Measurements from ENCODE around the gene IMMT.

The IMMT gene

GRCh38 chr2:86213056-86213455 is 17.8 kb upstream of the IMMT start:
- TF ChIP-seq, protein P1, sequence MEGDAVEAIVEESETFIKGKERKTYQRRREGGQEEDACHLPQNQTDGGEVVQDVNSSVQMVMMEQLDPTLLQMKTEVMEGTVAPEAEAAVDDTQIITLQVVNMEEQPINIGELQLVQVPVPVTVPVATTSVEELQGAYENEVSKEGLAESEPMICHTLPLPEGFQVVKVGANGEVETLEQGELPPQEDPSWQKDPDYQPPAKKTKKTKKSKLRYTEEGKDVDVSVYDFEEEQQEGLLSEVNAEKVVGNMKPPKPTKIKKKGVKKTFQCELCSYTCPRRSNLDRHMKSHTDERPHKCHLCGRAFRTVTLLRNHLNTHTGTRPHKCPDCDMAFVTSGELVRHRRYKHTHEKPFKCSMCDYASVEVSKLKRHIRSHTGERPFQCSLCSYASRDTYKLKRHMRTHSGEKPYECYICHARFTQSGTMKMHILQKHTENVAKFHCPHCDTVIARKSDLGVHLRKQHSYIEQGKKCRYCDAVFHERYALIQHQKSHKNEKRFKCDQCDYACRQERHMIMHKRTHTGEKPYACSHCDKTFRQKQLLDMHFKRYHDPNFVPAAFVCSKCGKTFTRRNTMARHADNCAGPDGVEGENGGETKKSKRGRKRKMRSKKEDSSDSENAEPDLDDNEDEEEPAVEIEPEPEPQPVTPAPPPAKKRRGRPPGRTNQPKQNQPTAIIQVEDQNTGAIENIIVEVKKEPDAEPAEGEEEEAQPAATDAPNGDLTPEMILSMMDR (IDR thresholded peaks at IDR 0.05; ENCODE audit: insufficient read depth, low read length, poor library complexity, severe bottlenecking) = no peak
- no peak overlapping the region for H3K4me3 ChIP-seq (replicated peaks; ENCODE audit: low read depth, low read length)
- H3K36me3 ChIP-seq (ENCODE audit: control insufficient read depth, insufficient read depth, low read length) = peaks cover 9% of the 10 kb centered on the region
- H3K27me3 ChIP-seq (replicated peaks; ENCODE audit: control insufficient read depth, insufficient read depth, low read length) = no peaks in the 10 kb centered on the region
- DNase-seq (ENCODE audit: extremely low read depth, insufficient read length) = no peak

DNA sequence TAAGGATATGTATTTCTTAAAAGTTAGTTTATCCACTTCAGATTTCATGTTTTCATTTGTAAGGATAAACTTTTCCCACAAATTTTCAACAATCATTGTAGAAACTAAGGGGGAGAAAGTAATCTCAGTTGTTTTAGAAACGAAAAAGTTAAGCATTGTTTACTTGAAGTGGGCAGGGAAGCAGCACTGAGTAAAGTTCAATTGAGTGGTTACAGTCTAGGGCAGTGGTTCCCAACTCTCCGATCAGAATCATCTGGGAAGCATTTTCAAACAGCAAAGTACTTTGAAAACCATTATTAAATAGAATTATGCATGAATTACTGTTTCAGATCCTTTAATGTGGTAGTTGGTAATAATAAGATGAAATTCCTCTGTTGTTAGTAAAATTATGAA is 16.5 kb upstream of the IMMT start:
- TF ChIP-seq, protein P1 (IDR thresholded peaks at IDR 0.05; ENCODE audit: insufficient read depth, low read length, poor library complexity, severe bottlenecking) = no peak
- DNase-seq (ENCODE audit: extremely low read depth, insufficient read length) = no peak
- H3K4me3 ChIP-seq (replicated peaks; ENCODE audit: low read depth, low read length) = no peak overlapping the region
- peaks cover 9% of the 10 kb centered on the region for H3K36me3 ChIP-seq (ENCODE audit: control insufficient read depth, insufficient read depth, low read length)
- no peaks in the 10 kb centered on the region for H3K27me3 ChIP-seq (replicated peaks; ENCODE audit: control insufficient read depth, insufficient read depth, low read length)

- Histone ChIP-seq H3K36me3 (ENCODE audit: control insufficient read depth, insufficient read depth, low read length) (peaks cover 13% of the 10 kb centered on the region), H3K4me3 (replicated peaks; ENCODE audit: low read depth, low read length) (no peak overlapping the region), H3K27me3 (replicated peaks; ENCODE audit: control insufficient read depth, insufficient read depth, low read length) (no peaks in the 10 kb centered on the region)
- TF ChIP-seq, protein P1 (IDR thresholded peaks at IDR 0.05; ENCODE audit: insufficient read depth, low read length, poor library complexity, severe bottlenecking) = no peak
- no peak for DNase-seq (ENCODE audit: extremely low read depth, insufficient read length)
Measured at GRCh38 chr2:86211033-86211795, 16.0 kb upstream of the IMMT start.

GRCh38 chr2:86204458-86204857 is 9.2 kb upstream of the IMMT start:
- Histone ChIP-seq H3K27me3 (replicated peaks; ENCODE audit: control insufficient read depth, insufficient read depth, low read length) (no peaks in the 10 kb centered on the region), H3K4me3 (replicated peaks; ENCODE audit: low read depth, low read length) (no peak overlapping the region), H3K36me3 (ENCODE audit: control insufficient read depth, insufficient read depth, low read length) (peaks cover 6% of the 10 kb centered on the region)
- TF ChIP-seq, protein P1 (IDR thresholded peaks at IDR 0.05; ENCODE audit: insufficient read depth, low read length, poor library complexity, severe bottlenecking) = no peak
- DNase-seq (ENCODE audit: extremely low read depth, insufficient read length) = no peak

DNA sequence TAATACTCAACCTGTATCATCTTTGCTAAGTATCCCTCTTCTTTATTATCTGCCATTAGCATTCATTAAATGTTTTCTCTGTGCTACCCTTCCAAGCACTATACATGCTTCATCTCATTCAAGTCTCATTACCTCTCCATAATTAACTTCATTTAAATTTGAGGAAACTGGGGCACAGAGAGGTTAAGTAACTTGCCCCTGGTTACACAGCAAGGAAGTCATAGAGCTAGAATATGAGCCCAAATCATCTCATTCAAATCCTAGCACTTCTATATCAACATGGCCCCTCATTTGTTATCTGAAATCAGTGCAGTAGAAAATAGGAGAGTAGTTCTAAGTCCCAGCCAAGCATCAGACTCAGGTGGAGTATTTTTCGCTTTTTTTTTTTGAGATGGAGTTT is 8.4 kb upstream of the IMMT start:
- peaks cover 6% of the 10 kb centered on the region for H3K36me3 ChIP-seq (ENCODE audit: control insufficient read depth, insufficient read depth, low read length)
- H3K27me3 ChIP-seq (replicated peaks; ENCODE audit: control insufficient read depth, insufficient read depth, low read length) = no peaks in the 10 kb centered on the region
- TF ChIP-seq, protein P1 (IDR thresholded peaks at IDR 0.05; ENCODE audit: insufficient read depth, low read length, poor library complexity, severe bottlenecking) = no peak
- no peak overlapping the region; the same call in 1 of the 2 replicates for H3K4me3 ChIP-seq (replicated peaks; ENCODE audit: low read depth, low read length)
- no peak for DNase-seq (ENCODE audit: extremely low read depth, insufficient read length)

Data from GM06990 (cell line).